ENCODE measurements around the gene CES2.
"Not testable (repeated sequence)": the region's sequence is repeated elsewhere in the genome, so short reads cannot be mapped to it uniquely, and the experiment has no call there.

Gene CES2

DNA sequence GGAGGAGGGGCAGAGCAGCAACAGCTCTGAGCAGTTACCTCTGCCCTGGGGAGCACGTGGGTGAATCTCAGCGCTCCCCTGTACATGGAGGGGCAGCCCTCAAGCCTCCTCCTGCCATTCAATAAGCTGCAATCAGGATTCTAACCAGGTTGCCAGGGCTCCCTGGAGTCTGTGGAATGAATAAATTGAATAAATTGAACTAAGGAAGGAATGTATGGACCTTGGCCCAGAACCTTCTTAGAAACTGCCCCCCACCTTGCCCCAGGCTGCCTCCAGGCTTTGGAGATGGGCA lies 15.1 kb upstream of the CES2 start:
- DNase-seq = no peak

DNA sequence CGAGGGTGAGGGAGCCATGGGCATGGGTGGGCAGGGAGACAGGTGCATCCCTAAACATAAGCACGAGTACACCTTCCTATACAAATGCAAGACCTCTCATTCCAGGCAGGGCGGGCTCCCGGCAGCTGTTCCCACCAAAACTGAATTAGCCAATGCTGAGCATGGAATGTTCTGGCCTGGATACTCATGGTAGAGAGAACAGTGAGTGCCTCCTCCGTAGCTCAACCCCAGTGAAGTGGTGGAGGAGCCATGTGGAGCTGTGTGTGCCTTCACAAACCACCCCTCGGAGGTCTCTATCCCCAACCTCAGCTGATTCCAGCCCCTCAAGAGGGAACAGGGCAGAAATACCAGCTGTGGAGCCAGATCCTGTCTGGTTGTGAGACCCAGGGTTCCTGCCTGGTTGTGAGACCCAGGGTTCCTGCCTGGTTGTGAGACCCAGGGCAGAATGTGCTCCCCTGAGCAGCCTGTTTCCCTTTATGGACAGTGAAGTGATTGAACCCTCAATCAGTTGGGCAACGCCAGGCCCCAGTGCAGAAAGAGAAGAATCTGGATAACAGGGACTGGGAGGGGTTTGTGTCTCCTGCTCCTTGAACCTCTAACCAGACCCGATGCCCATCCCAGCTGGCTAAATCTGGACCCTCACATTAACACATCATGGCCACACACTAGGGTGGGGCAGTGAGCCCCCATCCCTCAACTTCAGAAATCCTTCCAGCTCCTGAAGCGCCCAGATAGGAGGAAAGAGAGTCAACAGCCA lies 14.2 kb upstream of the CES2 start:
- DNase-seq = no peak

DNA sequence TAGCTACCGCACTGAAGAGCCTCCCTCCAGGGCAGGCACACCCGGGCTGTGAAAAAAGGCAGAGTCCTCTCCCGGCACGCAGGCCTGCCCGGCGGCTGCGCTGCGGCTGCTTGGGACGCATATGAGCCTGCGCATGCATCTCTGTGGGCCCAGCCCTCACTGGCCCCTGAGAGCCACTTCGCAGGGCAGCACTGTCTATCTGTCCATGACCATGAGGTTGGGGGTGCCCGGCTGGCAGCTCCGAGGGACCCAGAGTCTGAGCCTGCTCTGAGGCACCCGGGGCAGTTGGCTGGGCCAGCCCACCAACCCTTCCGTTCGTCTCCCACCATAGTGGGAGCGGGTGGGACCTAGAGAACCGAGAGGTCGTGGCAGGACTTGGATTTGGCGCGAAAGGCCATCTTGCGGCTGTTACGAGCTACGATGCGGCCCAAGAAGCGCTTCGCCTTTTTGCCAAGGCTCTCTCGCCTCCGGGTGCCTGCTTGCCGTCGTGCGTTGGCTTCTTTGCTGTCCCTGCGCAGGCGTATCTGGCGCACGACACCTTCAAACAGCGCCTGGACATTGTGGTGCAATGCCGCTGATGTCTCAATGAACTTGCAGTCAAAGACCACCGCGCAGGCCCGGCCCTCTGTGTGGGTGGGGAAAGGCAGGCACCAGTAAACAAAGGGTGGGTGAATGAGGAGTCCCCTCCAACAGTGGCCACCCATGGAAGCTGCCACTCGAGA lies 13.4 kb upstream of the CES2 start:
- DNase-seq = no peak

DNA sequence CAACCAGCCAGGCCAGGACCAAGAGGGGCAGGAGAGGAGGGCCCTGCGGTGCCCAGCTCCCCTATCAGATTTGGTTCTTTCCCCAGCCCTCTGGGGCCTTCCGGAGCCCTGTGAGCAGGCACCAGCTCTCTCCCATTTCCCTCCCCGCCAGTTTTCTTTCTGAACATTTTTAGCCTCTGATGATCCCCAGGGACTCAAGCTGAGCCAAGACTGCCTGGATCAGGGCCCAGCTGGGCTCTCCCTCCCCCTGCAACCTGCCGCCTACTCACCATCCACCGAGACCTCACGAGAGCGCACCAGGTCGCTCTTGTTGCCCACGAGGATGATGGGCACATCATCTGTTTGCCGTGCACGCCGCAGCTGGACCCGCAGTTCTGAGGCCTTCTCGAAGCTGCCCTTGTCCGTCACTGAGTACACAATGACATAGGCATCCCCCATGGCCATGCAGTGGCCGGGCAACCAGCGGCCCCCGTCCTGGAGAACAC lies 12.0 kb upstream of the CES2 start:
- peak; percentile 60 for DNase-seq

DNA sequence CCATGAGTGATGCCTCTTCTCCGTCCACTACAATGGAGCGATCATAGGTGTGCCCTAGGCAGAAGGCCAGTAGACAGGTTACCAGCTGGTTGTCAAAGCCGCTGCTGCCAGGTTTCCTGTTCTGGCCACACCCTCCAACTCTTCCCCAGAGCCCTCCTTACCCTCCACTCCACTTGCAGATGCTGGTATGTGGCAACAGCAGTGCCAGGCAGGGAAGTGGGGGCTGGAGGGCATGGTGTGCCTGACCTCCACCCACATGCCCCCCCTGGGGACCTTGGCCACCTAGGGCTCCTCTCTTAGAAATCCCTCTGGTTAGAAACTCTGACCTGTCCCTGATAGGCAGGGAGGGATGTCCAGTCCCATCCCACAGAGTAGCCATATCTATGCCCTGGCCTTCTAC lies 11.4 kb upstream of the CES2 start:
- DNase-seq = no peak

DNA sequence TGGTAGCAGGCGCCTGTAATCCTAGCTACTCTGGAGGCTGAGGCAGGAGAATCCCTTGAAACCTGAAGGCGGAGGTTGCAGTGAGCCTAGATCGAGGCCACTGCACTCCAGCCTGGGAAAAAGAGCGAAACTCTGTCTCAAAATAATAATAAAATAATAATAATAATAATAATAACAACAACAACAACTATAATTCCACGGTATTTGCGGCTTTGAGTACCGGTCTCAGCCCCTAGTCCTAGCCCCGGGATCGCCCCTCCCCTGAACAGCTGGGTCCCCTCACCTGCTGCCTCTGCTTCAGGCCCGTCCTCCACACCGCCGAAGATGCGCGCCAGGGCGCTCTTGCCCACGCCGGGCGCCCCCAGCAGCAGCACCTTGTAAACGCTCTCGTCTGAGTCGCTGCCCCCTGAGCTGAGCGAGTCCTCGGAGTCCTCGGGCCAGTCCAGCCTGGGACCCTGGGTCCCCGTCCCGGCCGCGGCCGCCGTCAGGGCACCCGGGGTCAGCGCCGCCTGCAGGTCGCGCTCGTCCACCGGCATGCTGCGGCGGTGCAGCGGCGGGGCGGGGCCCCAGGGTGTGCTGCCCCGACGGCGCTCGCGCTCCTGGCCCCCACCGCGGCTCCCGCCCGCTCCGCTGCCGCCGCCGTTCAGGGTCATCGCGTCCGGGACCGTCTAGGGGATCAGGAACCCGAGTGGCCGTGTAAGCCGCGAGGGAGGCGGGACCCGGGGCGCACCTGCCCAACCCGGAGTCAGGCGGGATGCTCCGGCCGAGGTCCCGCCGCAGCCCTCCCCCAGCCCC lies 10.6 kb upstream of the CES2 start:
- no peak for DNase-seq

DNA sequence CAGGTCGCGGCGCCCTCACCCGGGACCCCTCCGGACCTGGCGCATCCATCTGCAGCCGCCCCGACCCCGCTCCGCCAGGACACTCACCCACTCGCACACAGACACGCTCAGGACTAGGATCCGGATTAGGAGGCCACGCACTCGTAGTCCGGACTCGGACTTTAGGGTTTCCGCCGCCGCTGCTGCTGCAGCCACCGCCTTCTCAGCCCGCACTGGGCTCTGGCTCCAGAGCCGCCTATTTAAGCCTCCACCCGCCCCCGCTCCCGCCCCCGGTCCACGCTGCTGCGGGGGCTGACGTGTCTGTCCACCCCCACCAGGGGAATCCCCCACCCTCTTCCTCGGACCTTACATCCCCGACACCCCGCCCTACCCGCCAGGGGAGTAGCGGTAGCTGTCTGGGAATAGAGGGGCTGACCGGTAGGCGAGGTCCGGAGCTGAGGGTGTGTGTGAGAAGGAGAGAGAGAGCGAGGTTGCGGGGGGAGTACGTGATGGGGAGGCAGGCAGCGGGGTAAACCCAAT lies 9.9 kb upstream of the CES2 start, which contains the start of gene RRAD:
Gene RRAD, minus strand, starts transcription at position 214 of the 519 bp plus-strand sequence. CDS start 356 bp downstream, outside the sequence.
- no peak for DNase-seq

DNA sequence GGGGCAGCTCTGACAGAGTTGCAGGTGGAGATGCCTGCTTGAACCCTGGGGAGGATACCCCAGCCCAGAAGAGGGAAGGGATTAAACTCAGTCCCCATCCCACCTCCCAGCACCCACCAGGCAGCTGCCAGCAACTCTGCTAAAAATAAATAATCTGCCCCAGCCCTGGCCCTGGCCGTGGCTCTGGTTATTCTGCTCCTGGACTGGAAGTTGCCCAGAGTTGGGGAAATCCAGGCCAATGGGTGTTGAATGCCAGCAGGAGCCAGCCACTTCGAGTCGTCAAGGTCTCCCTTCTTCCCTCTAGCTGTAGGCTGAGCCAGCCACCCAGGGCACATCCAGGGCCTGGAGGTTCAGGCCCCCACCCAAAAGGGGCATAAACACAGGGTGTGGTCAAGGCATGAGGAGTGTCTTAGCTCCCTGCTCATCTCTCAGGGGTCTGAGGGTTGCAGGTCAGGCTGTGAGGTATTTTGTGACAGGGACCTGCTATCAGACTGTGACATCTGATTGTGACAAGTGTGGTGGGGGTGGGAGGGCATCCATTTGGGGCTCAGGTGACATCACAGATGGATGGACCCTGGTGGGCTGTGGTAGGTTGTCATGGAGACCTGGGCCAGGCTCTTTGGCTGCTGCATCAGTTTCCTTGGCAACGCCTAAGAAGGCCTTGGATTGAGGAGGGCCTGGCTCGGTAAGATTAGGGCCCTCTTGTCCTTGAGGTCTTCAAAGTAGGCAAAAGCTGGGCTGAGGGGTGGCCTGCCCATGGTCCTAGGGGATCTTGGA lies 9.0 kb upstream of the CES2 start:
- no peak for DNase-seq

DNA sequence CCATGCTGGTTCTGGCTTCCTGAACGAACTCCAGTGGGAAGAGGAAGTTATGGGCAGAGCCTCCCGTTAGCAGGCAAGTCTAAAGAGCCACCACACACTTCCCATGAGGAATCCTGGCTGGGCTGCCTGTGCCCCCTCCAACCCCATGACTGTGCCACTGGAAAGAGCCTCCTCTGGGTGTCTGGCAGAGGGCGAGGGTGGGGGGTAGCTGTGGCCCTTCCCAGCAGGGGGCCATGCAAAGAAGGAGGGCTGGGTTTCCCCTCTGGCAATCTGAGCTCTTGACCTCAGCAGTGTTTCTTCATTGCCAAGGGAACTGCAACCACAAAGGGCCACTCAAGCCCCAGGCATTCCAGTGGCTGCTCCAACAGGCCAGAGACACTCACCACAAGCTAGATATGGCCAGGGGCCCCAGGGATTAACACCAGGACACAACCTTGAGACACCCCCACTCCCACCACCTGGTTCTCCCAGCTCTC lies 8.3 kb upstream of the CES2 start:
- no peak for DNase-seq

DNA sequence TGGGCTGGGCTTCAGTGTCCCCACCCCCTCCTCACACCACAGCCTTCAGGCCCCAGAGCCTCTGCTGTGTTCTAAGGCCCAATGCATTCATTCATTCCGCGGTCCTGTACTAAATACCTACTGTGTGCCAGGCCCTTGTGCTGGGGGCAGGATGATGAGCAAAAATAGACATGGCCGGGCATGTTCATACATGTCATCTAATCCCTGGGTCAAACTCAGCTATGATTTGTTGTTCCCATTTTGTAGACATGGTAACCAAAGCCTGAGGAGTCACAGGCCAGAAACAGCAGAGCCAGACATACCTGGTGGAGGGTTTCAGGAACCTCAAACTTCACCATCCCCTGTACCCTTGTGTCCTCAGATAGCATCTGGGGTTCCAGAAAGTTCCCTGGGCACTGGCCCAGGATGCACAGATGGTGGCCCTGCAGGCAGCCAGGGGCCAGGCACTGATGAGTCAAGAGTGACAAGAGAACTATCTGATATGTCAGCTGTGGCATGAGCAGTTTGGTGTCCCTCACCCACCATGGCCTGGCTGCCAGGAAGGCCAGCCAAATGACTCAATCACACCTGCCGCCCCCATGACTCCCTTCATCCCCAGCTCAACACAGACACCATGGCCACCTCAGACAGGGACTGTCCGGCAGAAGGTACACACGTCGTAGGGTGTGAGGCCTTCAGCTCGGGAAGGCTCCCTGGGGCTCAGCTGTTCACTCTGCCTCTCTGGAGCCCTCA lies 7.2 kb upstream of the CES2 start:
- no peak for DNase-seq

DNA sequence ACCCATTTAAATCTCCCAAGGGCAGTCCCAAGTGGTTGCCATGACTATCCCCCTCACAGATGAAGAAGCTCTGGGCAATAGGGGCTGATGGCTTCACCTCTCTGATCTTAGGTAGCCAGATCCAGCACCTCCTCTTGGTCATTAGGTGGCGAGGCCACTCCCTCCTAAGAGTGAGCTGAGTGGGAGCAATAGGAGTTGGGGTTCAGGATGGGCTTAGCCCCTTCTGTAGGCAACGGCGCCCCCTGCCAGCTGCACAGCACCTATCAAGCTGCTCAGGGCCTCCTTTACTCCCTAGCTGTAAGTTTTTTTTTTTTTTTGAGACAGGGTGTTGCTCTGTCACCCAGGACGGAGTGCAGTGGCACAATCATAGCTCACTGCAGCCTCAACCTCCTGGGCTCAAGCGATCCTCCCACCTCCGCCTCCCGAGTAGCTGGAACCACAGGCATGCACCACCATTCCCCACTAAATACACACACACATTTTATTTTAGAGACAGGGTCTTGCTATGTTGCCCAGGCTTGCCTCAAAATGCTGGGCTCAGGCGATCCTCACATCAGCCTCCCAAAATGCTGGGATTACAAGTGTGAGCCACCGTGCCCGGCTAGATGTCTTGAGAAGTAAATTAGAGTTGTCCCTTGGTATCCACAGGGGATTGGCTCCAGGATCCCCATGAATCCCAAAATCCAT lies 6.5 kb upstream of the CES2 start:
- DNase-seq = no peak

DNA sequence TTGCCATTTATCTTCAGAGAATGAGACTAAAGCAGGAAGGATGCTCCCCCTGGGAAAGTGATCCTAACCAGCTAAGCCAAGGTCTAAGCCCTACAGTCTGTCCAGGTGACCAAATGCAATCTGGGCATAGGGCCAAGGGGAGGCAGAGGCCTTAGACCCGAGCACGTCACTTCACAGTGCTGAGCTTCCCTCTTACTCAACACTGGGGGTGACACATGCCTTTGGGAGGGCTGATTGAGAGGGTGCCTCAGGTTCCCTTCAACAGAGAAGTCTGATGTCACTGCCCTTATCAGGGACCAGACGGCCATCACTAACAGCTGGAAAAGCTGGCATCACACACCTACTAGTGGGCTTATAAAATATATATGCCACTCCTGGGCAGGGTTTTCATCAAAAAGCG lies 5.1 kb upstream of the CES2 start:
- no peak for DNase-seq

DNA sequence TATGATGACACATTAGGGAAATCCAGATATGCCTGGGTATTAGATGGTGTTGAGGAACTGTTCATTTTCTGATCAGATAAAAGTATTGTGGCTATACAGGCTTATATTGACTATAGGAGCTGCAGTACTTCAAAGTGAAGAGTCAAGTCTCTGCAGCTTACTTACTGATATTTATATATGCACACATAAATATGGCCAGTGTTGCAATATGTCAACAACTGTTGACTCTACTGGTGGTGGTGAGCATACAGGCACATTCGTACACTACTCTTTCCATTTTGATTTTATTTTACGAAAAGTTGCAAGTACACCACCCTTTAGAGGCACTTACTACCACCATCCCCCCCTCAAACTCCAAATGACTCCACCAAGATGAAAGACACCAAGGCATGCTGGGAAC lies 3.7 kb upstream of the CES2 start:
- no peak for DNase-seq

DNA sequence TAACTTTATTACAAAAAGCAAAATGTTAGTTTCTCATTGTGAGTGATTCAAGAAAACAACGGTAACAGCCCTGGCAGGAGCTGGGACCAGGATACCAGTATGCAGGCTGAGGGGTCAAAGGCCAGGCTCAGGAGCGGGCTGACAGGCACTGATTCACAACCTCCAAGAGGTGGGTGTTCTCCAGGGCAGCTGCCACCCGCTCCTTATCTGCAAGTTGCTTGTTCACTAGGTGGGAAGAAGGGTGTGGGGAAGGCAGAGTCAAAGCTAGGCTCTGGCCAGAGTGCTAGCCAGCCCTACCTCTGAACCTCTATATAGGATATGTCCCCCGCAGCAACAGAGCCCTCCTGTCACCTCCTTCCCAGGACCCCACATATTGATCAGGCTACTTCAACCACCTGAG lies 3.2 kb upstream of the CES2 start:
- no peak for DNase-seq

DNA sequence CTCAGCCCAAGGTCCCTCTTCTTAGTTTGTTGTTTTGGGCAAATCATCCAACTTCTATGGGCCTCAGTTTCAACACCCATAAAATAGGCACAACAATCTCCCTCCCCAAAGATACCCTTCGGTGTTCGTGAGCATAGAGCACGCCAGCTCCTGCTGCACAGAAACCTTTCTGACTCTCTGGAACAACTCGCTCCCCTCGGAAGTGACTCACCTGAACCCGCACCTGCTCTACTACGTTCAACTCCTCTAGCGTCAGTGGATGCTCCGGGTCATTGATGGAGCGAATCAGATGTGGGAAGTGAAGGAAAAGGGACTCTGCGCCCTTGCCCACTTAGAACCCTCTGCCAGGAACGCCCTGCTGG lies 1.6 kb upstream of the CES2 start:
- no peak for DNase-seq

DNA sequence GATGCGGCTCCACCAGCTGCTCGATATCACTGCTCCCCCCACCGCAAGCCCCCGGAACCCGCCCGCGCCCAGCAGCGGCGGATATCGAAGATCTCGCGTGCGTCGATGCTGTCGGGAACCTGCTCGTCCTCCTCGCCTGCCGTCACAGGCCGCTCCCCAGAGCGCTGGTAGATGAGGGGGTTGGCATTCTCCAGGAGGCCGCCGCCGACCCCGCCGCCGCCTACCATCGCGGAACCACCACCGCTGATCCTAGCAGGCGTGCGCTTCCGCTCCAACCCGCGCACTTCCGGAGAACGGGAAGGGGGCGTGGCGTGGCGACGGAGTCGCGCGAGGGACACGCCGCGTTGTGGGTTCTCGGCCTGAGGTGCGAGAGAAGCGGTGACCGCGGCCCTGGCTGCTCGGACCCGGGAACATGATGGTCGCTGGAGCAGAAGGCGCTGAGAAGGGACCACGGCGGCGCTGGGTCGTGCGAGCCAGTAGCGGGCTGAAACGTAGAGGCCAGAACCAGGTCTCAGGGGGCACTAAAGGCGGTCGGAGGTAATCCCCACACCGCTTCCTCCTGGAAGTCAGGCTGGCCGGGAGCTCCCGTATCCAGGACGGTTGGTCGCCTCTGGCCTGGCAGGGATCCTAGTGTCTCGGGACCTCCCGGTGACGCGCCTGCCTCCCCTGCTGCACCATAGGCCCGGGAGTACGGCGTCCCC lies 1.0 kb upstream of the CES2 start, which contains the start of gene CIAO2B:
Gene CIAO2B, minus strand, starts transcription at position 265 of the 701 bp plus-strand sequence. Its CDS starts 38 bp downstream, at position 227.
- DNase-seq = peak; percentile 80

DNA sequence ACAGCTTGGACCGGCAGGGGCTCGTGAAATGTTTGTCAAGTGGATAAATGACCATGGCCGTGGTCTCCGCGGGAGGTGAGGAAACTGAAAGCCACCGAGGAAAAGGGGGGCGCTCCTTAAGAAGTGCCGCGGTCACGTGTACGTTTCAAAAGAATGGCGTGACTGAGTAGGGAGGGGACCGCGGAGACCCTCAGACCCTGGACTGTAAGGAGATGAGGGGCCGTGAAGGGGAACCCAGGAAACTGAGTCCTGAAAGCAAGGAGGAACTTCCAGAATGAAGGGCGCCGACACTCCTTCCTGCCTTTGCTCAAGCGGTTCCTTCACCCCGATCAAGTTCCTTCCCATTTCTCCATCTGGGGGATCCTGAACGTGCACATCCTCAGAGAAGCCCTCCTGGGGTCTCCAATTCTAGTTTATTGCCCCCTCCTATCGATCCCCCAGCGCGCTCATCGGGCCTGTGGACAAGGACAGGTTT lies 440 bp upstream of the CES2 start:
- not testable (repeated sequence) for DNase-seq

DNA sequence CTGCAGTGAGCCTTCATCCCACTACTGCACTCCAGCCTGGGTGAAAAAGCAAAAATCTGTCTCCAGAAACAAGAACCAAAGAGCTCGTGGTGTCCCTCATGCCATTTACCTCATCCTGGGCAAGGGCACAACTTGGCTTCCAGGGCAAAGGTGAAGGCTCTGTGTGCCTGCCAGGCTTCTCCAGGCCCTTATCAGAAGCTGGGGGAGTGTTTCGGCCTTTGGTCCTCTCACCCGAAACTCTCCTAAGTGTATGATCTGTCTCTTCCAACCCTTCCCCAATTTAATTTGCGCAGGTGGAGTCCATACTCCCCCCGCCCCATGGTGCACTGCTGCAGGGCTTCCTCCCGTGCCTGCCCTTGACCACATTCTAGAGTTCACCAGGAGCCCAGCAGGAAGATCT lies 1.1 kb downstream of the CES2 start:
- DNase-seq = no peak

DNA sequence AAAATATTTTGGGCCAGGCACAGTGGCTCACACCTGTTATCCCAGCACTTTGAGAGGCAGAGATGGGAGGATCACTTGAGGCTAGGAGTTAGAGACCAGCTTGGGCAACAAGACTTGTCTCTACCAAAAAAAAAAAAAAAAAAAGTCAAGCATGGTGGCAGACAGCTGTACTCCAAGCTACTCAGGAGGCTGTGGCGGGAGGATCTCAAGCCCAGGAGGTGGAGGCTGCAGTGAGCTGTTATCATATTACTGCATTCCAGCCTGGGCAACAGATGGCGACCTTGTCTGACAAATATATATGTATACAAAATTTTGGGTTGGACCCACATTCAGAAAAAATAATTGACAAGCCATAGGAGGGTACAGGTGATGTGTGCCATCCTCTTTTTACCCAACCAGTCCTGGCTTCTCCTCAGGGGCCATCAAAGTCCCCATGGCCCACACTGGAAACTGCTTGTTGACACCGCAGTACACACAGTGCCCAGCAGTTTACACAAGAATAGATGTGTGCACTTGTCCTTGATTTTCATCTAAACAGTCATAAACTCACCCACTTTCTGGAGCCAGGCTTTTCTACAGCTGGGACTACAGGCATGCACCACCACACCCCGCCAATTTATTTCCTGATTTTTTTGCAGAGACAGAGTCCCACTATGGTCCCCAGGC lies 1.7 kb downstream of the CES2 start:
- DNase-seq = no peak
